HepG2 (cell line): ENCODE results near the gene ACAT1.

Experiments
- EED ChIP-seq: sonication (generic); formaldehyde crosslinking; IDR thresholded peaks from 2 replicates; pipeline ENCODE4 v1.5.0; 2020; ENCODE audit warnings: mild to moderate bottlenecking, missing genetic modification reagents
- EZH2 ChIP-seq: conservative IDR thresholded peaks from 2 replicates; pipeline ENCODE4 v1.6.1; 2012; ENCODE audit warnings: mild to moderate bottlenecking, low read depth, low read length, moderate library complexity
- MAX ChIP-seq: IDR thresholded peaks from 2 replicates; pipeline ENCODE4 v1.6.1; 2012; ENCODE audit warnings: inconsistent platforms
- PCBP2 ChIP-seq: fragments of 200-400 bp; formaldehyde crosslinking; optimal IDR thresholded peaks from 2 replicates; pipeline ENCODE3; 2018; ENCODE audit warnings: low read length, low read depth; ENCODE audit not compliant: poor library complexity, severe bottlenecking
- ZBTB10 ChIP-seq: sonication (generic); formaldehyde crosslinking; IDR thresholded peaks from 2 replicates; pipeline ENCODE4 v1.4.0; 2020; ENCODE audit warnings: missing genetic modification reagents, borderline replicate concordance
- ZNF713 ChIP-seq: sonication (generic); formaldehyde crosslinking; IDR thresholded peaks from 2 replicates; pipeline ENCODE4 v1.4.0; 2020; ENCODE audit warnings: mild to moderate bottlenecking, missing genetic modification reagents

GRCh38 chr11:108144615-108145014 is 23.2 kb downstream of the ACAT1 start:
- no peak for TF ChIP-seq ZNF713 (CRISPR knock-in tag)
- no peak for TF ChIP-seq EED (CRISPR knock-in tag)
- no peak for TF ChIP-seq ZBTB10 (CRISPR knock-in tag)
- TF ChIP-seq MAX, result no peak
- TF ChIP-seq EZH2, result no peak
- TF ChIP-seq PCBP2, result no peak
